ENCODE measurements around the gene CSHL1.
A peak's percentile ranks its signal among the peaks of the same experiment; 100 is the strongest.
"Not testable (repeated sequence)": the region's sequence is repeated elsewhere in the genome, so short reads cannot be mapped to it uniquely, and the experiment has no call there.

DNA sequence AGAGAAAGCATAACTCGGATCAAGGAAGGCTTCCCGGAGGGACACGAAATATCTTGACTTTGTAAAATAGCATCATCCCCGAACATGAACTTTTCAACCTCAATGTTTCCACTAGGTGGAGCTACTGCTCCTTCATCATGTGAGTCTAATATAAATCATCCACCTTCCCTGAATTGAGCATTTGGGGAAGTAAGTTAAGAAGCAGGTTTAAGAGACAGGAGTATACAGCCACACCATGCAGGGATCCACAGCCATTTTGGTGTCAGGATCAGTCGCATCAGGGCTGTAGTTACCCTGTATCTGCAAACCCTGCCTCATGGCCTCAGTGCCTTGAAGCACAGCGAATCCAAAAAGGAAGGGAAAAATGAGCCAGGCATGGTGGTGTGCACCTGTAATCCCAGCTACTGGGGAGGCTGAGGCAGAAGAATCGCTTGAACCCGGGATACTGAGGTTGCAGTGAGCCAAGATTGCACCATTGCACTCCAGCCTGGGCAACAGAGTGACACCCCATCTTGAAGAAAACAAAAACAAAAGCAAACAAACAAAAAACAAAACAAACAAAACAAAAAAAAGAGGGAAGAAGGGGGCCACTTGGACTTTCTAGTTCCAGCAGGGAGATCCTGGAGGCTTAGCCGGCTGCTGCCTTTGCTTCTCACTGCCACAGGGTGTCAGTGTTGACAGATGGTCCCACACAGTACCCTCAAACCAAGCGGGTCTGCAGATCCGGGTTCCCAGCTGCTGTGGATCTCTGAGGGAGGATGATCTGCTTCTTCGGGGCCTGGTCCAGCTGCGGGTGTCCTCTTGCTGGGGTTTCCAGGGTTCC lies 21.8 kb downstream of the CSHL1 start:
- TF ChIP-seq POLR2A (IDR thresholded peaks at IDR 0.05), result not testable (repeated sequence)
- TF ChIP-seq, protein P1, sequence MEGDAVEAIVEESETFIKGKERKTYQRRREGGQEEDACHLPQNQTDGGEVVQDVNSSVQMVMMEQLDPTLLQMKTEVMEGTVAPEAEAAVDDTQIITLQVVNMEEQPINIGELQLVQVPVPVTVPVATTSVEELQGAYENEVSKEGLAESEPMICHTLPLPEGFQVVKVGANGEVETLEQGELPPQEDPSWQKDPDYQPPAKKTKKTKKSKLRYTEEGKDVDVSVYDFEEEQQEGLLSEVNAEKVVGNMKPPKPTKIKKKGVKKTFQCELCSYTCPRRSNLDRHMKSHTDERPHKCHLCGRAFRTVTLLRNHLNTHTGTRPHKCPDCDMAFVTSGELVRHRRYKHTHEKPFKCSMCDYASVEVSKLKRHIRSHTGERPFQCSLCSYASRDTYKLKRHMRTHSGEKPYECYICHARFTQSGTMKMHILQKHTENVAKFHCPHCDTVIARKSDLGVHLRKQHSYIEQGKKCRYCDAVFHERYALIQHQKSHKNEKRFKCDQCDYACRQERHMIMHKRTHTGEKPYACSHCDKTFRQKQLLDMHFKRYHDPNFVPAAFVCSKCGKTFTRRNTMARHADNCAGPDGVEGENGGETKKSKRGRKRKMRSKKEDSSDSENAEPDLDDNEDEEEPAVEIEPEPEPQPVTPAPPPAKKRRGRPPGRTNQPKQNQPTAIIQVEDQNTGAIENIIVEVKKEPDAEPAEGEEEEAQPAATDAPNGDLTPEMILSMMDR (IDR thresholded peaks at IDR 0.05), result peak in 4 of 6 experiments; percentile 18 to 39 (median 28)

Data from thyroid gland (tissue), 4 donors.